HG02852 (cell line): Measurements from ENCODE around the gene BPI.
"Not testable (repeated sequence)": the region's sequence is repeated elsewhere in the genome, so short reads cannot be mapped to it uniquely, and the experiment has no call there.

Experiments used
- ATAC-seq: cut with Tn5 transposase; IDR thresholded peaks from one replicate; pipeline ENCODE4 v1.9.1; 2021; ENCODE audit warnings: mild to moderate bottlenecking, moderate library complexity; ENCODE audit not compliant: unreplicated experiment

BPI gene

DNA sequence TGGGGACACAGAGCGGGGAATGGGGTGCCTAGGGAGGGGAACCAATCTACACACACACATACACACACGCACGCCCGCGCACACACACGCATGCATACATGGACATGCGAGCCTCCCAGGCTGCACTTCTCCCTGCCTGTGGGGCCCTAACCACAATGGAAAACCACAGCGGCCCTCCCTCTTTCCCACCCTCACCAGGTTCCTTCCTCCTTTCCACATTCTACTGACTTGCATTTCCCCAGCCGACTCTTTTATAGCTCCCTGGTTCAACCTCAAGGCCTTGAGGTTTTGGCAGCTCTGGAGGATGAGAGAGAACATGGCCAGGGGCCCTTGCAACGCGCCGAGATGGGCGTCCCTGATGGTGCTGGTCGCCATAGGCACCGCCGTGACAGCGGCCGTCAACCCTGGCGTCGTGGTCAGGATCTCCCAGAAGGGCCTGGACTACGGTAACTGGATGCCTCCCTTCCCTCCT, at the start of gene BPI:
TSS of gene BPI (plus strand) at position 249 of the 472 bp plus-strand sequence. CDS start at position 317, 68 bp downstream.
- no peak for ATAC-seq

DNA sequence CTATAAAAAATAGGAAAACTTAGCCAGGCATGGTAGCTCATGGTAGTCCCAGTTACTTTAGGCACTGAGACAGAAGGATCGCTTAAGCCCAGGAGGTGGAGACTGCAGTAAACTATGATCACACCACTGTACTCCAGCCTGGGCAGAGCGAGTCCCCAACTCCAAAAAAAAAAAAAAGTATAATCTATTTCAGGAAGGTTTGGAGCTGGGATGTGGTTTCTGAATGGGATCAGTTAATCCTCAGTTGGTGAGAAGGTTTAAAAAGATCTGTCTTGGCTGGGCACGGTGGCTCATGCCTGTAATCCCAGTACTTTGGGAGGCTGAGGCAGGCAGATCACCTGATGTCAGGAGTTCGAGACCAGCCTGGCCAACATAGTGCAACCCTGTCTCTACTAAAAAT, 49.3 kb upstream of the BPI start:
- ATAC-seq, result not testable (repeated sequence)

DNA sequence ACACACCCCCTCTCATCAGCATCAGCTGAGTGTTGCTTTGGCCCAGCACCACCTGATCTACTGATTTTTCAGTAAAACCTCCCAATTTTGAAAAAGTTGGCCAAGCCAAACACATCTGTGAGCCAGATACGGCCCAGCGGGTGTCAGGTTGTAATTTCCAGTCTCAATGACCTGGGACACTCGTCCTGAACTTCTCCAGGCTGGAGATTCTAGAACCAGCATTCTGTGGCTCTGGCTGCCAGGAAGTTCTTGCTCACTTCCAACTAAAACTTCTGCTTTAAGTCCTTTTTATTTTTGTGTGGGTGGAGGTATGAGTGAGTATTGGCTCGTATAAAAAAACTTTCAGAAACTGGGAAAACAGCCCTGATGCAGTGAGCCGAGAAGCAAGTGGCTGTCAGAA, 48.6 kb upstream of the BPI start:
- ATAC-seq, result no peak

DNA sequence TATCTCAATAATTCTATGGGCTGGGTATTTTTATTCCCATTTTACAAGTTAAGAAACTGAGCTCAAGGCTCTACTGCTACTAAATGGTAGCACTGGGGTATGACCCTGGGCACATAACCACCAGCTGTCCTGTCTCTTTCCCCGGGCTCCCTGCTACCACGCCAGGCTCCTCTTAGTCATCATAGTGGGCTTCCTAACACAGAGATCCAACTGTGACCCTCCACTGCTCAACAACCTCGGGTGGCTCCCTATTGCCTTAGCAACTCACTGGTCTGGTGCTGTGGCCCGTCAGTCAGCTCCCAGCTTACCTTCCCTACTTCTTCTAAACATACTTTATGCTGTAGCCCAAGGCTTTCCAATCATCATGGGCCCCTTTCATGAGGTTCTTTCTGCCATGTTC, 47.9 kb upstream of the BPI start:
- ATAC-seq, result no peak

DNA sequence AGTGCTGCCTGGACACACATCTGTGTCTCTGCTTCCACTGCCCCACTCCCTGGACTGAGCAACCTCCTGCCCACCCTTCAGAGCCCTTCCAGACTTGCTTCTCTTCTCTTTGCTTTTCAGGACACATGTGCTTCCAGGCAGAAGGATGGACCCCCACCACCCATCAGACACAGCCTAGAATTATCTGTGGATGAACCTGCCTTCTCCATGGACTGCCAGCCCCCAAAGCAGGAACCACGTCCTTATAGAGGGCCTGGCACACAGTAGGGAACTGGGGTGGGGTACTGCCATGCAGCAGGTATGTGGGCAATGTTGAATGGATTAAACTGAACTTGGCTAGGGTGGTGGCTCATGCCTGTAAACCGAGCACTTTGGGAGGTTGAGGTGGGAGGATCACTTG, 47.0 kb upstream of the BPI start:
- no peak for ATAC-seq

DNA sequence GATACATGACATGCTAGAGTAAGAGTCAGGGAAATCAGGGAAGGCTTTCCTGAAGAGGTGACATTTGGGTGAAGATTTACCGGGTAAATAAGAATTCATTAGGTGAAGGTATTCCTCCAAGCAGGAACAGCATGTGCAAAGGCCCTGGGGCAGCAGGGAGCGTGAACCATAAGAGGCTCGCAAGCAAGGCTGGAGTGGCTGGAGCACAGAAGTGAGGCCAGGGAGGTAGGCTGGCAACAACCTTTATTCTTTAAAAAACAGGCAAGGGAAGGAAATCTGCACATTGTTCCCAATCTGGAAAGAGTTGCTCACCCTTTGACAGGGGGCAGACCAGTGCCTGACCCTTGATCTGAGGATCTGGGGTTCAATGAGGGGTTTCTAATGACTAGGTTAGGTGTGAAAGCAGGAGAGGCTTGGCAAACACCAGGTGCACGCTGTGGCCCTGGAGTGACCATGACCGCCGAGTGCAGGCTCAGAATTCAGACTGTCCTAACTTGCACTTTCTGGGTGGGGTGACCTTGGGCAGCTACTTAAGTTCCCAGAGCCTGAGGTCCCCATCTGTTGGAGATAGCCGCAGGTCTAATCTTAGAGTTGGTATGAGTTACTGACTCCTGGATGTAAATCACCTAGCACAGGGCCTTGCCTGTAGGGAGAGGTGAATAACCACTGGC, 45.3 kb upstream of the BPI start:
- no peak for ATAC-seq

DNA sequence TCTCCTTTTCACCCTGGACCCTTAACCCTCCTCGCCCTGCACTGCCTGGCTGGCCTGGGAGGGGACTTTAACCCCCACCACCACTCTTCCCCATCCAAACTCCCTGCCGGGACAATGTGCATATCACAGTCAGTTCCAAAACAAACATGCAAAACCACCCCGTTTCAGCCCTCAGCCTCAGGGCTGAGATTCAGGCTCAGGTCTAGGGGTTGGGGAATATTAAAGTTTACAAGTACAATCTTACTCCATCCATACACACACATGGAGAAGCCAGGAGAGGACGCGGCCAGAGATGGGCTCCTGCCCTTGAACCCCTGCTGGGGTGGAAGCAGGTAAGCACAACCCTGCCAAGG, 44.0 kb upstream of the BPI start:
- no peak for ATAC-seq

DNA sequence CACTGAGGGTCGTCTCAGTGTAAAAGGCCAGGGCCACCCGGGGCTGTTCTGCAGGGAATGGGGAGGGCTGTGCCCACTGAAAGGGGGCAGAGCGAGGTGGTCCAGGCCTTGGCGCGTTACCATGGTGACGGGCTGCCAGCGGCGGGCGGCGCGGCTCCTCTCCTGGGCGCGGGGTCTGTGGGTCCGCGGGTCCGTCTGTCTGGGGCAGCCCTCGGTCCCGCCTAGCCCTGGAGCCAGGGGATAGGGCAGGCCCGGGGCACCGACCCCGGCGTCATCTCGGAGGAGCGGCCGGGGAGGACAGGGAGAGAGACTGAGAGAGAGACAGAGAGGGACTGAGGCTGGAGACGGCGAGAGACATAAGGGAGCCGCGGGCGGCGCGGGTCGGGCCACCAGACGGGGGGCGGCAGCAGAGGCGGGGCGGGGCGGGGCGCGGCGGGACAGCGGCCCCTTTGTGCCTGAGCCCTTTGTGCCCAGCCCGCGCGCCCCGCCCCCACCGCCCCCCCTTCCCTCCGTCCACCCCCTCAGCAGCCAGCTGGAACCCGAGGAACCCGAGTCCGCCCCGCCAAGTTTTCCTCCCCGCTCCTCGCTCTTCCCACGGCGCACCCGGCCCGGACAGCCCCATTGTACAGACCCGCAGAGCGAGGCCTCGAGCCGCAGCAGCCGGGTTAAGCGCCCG, 43.4 kb upstream of the BPI start, which contains the start of gene KIAA1755:
TSS of gene KIAA1755 (minus strand) at position 358 of the 676 bp plus-strand sequence. CDS start at position 123, 235 bp downstream.
- ATAC-seq, result no peak

DNA sequence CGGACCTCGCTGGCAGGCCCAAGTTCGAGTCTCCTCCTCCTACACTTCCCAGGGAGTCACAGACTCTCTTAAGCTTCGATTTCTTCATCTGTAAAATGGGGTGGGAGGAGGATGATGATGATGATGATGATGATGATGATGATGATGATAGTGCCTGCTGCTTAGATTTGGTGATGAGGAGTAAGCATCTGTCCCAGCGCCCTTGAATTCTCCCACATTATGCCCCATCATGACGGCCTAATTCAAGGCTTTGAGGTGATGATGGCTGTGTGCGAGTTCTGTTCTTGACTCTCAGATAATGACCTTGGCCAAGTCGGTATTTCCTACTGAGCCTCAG, 42.9 kb upstream of the BPI start:
- ATAC-seq, result no peak

DNA sequence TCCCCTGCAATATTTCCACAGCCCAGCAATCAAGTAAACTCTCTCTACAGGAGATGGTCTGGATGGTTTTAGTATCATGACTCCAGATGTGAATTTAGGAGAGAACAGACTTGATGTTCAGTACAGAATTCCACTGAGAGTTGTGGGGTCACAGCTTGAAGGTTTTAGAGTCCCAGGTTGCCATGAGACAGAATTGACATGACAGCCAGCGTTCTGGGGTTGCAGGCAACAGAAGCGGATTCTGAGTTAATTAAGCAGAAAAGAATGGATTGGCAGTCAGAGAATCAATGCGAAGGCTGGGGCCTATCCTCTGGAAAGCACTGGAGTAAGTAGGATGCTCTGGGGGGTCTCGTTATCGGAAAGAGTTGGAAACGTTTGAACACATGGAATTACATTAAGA, 41.0 kb upstream of the BPI start:
- no peak for ATAC-seq

DNA sequence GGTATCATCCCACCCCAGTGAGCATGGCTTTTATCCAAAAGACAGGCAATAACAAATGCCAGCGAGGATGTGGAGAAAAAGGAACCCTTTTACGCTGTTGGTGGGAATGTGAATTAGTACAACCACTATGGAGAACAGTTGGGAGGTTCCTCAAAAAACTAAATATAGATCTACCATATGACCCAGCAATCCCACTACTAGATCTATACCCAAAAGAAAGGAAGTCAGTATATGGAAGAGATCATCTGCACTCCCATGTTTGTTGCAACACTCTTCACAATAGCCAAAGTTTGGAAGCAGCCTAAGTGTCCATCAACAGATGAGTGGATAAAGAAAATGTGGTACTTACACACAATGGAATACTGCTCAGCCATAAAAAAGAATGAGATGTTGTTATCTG, 37.5 kb upstream of the BPI start:
- ATAC-seq, result no peak

DNA sequence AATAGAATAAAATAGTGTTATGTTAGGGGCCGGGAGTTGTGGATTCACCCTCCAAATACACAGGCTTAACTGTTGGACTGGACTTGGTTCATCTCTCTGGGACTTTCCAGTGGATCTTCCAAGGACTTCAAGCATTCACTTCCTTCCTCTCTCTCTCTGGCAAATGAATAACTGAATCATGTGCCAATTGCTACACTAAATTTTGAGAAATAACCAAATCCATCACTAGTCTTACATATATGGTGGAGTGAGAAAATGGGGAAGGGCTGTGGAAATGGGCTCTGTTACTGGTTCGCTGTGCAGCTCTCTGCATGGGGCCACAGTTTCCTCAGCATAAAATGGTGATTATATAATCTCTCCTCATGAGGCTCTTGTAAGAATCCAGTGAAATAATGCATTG, 36.7 kb upstream of the BPI start:
- ATAC-seq, result no peak

DNA sequence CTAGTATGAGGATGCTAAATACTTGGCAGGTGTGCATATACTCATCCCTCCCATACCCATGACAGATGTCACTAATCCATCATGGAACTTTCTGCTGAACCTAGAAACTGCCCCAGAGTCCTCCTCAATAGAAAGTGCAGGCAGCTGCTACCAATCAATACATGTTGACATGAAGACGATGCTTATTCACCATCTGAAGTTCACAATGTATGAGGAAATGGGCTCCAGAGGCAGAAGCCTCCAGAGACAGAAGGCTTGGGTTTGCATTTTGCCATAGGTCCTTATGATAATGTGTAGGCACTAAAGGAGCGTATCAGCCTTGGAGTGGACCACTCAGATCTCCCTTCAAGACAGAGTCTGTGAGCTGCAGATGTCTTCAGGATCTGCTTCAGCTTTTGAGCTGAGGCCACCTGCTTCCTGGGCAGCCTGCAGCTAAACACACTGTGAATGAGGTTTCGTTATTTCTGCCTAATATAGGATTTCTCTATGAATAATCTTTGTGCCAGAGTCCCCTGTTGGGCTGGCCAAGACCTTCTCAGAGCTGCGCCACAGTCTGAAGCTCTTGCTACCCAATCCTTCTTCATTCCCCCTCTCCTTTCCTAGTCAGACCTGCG, 35.9 kb upstream of the BPI start:
- ATAC-seq, result no peak

DNA sequence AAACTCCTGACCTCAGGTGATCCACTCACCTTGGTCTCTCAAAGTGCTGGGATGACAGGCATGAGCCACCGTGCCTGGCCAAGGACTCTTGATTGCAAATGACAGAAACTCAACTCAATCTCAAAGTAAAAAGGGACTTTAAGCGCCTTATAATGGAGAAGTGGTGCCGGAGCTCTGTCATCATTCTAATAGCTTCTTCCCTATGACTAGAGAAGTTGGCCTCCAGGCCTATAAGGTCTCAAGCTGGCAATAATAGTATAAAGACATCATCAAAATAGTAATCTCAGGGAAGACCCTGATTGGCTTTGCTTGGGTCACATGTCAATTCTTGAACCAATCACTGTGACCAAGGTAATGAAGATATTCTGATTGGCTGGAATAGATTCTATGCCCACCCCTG, 34.9 kb upstream of the BPI start:
- ATAC-seq, result no peak

DNA sequence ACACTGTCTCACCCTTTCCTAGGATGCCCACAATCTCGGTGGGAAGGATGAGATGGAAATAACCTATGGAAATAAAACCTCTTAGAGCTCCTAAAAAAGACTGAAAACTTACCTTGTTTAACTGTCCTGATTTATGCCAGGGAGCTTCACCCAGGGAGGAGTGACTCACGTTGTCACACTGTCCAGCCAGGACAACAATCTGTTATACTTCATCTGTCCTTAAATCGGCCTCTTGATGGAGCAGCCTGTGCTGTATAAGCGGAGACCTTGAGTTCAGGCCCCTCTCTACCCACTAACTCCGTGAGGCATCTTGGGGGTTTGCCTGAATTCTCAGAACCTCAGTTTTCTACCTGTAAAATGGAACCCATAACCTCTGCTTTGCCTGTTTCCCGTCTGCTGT, 34.2 kb upstream of the BPI start:
- no peak for ATAC-seq

DNA sequence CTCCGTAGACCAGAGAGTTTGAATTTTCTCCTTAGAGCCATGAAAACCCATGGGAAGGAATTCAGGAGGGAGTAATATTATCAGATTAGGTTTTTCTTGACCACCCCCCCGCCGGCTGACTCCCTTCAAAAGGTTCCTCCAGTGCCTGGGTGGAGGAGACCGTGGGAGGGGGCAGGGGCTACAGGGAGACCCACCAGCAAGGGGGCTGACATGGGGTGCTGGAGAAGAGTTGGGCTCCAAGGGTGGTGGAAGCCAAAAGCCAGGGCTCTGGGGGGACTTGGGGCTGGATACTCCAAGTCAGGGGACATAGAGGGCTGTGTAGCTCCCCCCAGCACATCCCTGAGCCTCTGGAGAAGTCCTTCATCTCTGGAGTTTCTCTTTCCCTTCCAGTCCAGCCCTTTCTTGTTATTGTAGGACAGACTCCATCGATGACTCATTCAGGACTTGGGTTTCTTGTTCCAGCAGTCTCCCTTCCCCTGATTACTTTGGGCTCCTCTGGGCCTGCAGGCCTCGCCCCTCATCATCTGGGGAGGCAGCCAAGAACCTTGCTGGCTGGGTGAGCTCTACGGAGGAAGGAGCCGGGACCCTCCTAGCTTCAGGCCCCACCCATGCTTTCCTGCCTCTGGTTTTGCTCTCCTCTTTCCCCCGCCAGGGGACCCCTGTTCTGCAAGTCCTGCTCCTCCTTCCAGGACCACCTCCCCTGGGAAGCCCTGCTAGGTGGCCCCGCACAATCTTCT, 32.9 kb upstream of the BPI start:
- ATAC-seq, result no peak

DNA sequence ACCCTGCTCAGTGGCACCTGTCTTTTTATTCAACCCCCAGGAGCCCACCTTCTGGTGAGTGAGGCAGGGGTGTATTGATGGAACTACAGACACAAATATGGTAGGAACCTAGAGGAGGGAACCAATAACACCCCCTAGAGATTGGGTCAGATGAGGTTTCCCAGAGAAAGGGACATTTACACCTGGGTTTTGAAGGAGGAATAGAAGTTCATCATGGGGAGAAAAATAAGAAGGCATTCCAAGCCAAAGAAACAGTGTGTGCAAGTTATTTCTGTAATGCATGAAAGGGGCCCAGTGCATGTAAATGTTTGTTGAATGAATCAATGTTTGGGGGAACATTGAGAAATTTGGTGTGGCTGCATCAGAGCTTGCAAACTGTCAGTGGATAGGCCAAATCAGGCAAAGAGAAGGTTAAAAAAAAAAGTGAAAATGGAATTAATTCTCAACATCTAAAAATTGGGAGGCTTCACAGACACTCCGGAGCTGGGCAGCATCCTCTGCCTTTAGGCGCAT, 32.3 kb upstream of the BPI start:
- ATAC-seq, result no peak

DNA sequence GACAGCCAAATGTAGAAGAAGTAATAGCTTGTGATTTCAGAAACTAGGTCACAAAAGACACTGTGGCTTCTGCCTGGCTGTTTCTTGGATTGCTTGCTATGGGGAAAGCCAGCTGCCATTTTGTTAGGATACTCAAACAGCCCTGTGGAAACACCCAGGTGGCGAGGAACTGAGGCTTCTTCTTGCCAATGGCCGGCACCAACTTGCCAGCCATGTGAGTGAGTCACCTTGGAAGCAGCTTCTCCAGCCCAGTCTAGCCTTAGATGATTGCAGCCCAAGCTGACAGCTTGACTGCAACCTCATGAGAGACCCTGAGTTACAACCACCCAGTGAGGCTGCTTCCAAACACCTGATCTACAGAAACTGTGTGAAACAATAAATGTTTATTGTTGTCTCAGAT, 31.6 kb upstream of the BPI start:
- no peak for ATAC-seq

DNA sequence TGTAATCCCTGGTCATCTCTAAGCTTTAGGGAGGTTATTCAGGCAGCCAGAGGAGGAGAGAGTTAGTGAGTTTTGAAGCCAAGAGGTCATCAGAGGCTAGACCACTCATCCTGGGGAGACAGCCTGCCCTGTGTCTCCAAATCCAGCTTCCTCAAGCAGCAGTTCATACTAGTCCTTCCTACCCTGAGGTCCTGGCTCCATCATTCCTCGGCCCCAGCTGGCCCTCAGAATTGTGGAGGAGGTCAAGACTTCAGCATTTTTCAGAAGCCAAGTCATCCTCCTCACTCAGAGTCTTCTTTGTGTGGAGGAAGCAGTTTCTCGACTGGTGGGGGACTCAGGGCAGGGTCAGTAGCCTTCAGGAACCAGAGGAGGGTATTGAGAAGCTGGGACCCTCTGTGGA, 31.0 kb upstream of the BPI start:
- ATAC-seq, result no peak

DNA sequence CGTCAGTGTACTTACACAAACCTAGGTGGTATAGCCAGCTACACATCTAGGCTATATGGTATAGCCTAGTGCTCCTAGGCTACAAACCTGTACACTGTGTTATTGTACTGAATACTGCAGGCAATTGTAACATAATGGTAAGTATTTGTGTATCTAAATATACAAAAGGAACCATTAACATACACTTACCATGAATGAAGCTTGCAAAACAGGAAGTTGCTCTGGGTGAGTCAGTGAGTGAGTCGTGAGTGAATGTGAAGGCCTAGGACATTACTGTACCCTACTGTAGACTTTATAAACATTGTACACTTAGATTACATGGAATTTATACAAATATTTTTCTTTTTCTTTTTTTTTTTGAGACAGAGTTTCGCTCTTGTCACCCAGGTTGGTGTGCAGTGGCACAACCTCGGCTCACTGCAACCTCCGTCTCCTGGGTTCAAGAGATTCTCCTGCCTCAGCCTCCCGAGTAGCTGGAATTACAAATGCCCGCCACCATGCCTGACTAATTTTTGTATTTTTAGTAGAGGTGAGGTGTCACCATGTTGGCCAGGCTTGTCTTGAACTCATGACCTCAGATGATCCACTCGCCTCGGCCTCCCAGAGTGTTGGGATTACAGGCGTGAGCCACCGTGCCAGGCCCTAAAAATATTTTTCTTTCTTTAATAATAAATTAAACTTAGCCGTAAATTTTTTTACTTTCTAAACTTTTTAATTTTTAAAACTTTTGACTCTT, 28.0 kb upstream of the BPI start:
- no peak for ATAC-seq

DNA sequence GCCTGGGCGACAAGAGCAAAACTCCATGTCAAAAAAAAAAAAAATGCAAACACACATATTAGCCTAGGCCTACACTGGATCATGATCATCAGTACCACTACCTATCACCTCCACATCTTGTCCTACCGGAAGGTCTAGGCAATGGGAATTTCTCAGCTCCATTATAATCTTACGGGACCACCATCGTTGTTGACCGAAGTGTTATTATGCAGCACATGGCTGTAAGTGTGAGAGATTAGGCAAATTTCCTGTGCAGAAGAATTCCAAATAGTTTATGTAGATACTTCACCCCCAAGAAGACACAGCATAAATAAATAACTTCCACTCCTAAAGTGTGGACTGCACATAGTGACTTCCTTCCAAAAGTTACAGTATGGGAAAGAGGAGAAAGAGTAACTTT, 26.7 kb upstream of the BPI start:
- no peak for ATAC-seq
